GM23248 (cell line): Measurements from ENCODE around the gene TPRN. TPM values are rescaled to one million over a fixed set of nuclear protein-coding genes. Genes with fewer than 3 reads are reported as not detected.

Source experiments
- DNase-seq: peaks from one replicate; pipeline ENCODE4 v3.0.0-alpha.2; 2015
- H2AFZ ChIP-seq: fragments of 200-600 bp; sonication (generic); 2 replicates; pipeline ENCODE4 v1.6.1; 2016; ENCODE audit warnings: antibody characterized with exemption
- H3F3A ChIP-seq: fragments of 200-600 bp; sonication (generic); 2 replicates; pipeline ENCODE4 v1.6.1; 2016; ENCODE audit warnings: mild to moderate bottlenecking, antibody characterized with exemption, mixed run types; ENCODE audit not compliant: insufficient read depth
- H3K27ac ChIP-seq: fragments of 200-600 bp; sonication (generic); 2 replicates; pipeline ENCODE4 v1.5.1; 2016; ENCODE audit warnings: mild to moderate bottlenecking
- H3K27me3 ChIP-seq: fragments of 200-600 bp; sonication (generic); replicated peaks from 2 replicates; pipeline ENCODE4 v1.6.1; 2016; ENCODE audit warnings: mild to moderate bottlenecking; ENCODE audit not compliant: insufficient read depth
- H3K36me3 ChIP-seq: fragments of 200-600 bp; sonication (generic); 2 replicates; pipeline ENCODE4 v1.6.1; 2016; ENCODE audit warnings: low read depth, mild to moderate bottlenecking
- H3K4me1 ChIP-seq: fragments of 200-600 bp; sonication (generic); 2 replicates; pipeline ENCODE4 v1.6.1; 2016; ENCODE audit warnings: mild to moderate bottlenecking; ENCODE audit not compliant: insufficient read depth
- H3K4me2 ChIP-seq: fragments of 200-600 bp; sonication (generic); one replicate; pipeline ENCODE4 v1.6.1; 2016; ENCODE audit warnings: mild to moderate bottlenecking; ENCODE audit not compliant: unreplicated experiment
- H3K4me3 ChIP-seq: fragments of 200-600 bp; sonication (generic); 2 replicates; pipeline ENCODE4 v1.5.1; 2016; ENCODE audit warnings: mild to moderate bottlenecking
- H3K79me2 ChIP-seq: fragments of 200-600 bp; sonication (generic); 2 replicates; pipeline ENCODE4 v1.6.1; 2016; ENCODE audit warnings: mild to moderate bottlenecking; ENCODE audit not compliant: insufficient read depth
- H3K9ac ChIP-seq: fragments of 200-600 bp; sonication (generic); 2 replicates; pipeline ENCODE4 v1.6.1; 2016; ENCODE audit warnings: mild to moderate bottlenecking
- H3K9me2 ChIP-seq: fragments of 200-600 bp; sonication (generic); 2 replicates; pipeline ENCODE4 v1.6.1; 2016; ENCODE audit warnings: mixed run types, mild to moderate bottlenecking, moderate library complexity; ENCODE audit not compliant: insufficient read depth
- H3K9me3 ChIP-seq: fragments of 200-600 bp; sonication (generic); one replicate; pipeline ENCODE4 v1.6.1; 2017; ENCODE audit warnings: low read depth
- H4K20me1 ChIP-seq: fragments of 200-600 bp; sonication (generic); 2 replicates; pipeline ENCODE4 v1.6.0; 2016; ENCODE audit not compliant: insufficient read depth
- EZH2 ChIP-seq: fragments of 200-600 bp; sonication (generic); IDR thresholded peaks from 2 replicates; pipeline ENCODE4 v1.6.1; 2018; ENCODE audit warnings: antibody characterized with exemption, mild to moderate bottlenecking; ENCODE audit not compliant: insufficient read depth, poor library complexity, severe bottlenecking
- EZH2phosphoT487 ChIP-seq: fragments of 200-600 bp; sonication (generic); IDR thresholded peaks from 2 replicates; pipeline ENCODE4 v1.6.1; 2018; ENCODE audit warnings: antibody characterized with exemption, moderate library complexity, mild to moderate bottlenecking, low read depth; ENCODE audit not compliant: insufficient read depth
- WGBS, 2 experiments: methylation state at CpG; one replicate each; pipeline ENCODE4 v1.1.6; 2015 to 2017; ENCODE audit warnings: low lambda C conversion rate in 2 of 2, low coverage in 1 of 2; ENCODE audit errors: missing lambda C conversion rate in 2 of 2; 5-methylcytosine and 5-hydroxymethylcytosine counted together
- in situ Hi-C: fragments of 300-500 bp; cut with MboI; formaldehyde crosslinking; loops from 2 replicates; pipeline ENCODE4 v1.15.0; 2020
- polyA plus RNA-seq: library from polyadenylated mRNA; unstranded; fragments of >200 nt; fragmentation: Nextera tagmentation; extraction: Ambion mirVana; gene quantifications from 2 replicates; pipeline ENCODE4 v1.2.1, GENCODE V29; 2016
- total RNA-seq: library from RNA; depleted of rRNA; stranded (reverse); fragments of >200 nt; shearing (Covaris generic); gene quantifications from 2 replicates; pipeline ENCODE4 v1.2.3, GENCODE V29; 2014

Gene TPRN
- total and polyA plus RNA-seq, 2 experiments from 2014 or later, result 1.7 to 7.8 TPM

GRCh38 chr9:137172901-137173795 lies 27.4 kb downstream of the TPRN start:
- Histone ChIP-seq H3K27ac (no peak overlapping the region), H3K9ac (no peak overlapping the region), H2AFZ (no peak overlapping the region), H3K27me3 (peaks cover 4% of the 10 kb centered on the region), H3K4me1 (no peaks in the 10 kb centered on the region), H3F3A (peaks cover 4% of the 10 kb centered on the region; the same call in 1 of the 2 replicates), H3K4me2 (no peak overlapping the region), H4K20me1 (no peaks in the 10 kb centered on the region), H3K79me2 (no peaks in the 10 kb centered on the region), H3K4me3 (no peak overlapping the region), H3K9me2 (no peaks in the 10 kb centered on the region), H3K9me3 (no peaks in the 10 kb centered on the region), H3K36me3 (no peaks in the 10 kb centered on the region)
- WGBS, 2 experiments, result 52 to 55% methylated on average over 20 to 21 of the region's 21 CpGs
- no peak for DNase-seq
- TF ChIP-seq EZH2phosphoT487 (no peak), EZH2 (no peak)
- in situ Hi-C loops, result no loop called here

DNA sequence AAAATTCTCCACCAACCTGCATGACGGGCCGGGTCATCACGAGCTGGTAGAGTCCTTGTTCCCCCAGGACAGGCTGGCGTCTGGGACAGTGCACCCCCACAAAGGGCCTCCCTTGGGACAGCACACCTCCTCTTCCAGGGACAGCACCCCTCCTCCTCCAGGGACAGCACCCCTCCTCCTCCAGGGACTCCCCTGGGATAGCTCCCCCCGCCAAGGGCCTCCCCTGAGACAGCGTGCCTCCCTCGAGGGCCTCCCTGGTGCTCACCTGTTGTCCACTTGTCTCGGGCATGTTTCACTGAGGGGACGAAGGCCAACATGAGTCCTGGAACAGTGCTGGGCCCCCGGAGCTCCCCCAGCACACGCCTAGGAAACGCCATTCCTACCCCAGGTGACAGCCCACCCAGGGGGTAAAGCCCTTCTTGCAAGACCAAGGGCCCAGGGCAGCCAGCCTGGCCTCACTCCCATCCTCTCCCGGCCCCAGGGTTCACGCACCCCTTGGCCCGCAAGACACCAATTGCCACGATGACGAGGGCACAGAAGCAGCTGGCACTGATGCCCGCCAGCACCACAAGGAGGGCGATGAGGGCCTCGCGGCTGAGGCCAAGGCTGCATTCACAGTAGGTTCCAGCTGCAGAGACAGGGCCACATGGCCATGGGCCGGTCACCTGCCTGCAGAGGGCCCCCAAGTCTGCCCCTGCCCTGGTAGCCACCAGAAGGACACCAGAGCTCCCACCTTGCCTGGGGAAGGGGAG lies 29.2 kb downstream of the TPRN start:
- Histone ChIP-seq H3K4me2 (no peak overlapping the region), H3K9me2 (no peaks in the 10 kb centered on the region), H3K9me3 (no peaks in the 10 kb centered on the region), H2AFZ (no peak overlapping the region), H3F3A (no peaks in the 10 kb centered on the region), H3K36me3 (no peaks in the 10 kb centered on the region), H3K9ac (no peak overlapping the region), H3K27me3 (peaks cover 19% of the 10 kb centered on the region), H3K4me1 (no peaks in the 10 kb centered on the region), H4K20me1 (no peaks in the 10 kb centered on the region), H3K27ac (no peak overlapping the region), H3K4me3 (no peak overlapping the region), H3K79me2 (no peaks in the 10 kb centered on the region)
- TF ChIP-seq EZH2phosphoT487, result no peak
- TF ChIP-seq EZH2, result no peak
- WGBS, 2 experiments, result 66 to 69% methylated on average over 22 of the region's 22 CpGs
- in situ Hi-C loops, result no loop called here
- no peak for DNase-seq

GRCh38 chr9:137170486-137171148 lies 29.9 kb downstream of the TPRN start:
- no peaks in the 10 kb centered on the region for H3K9me2 ChIP-seq
- H3K4me1 ChIP-seq, result no peaks in the 10 kb centered on the region
- H3K4me2 ChIP-seq, result no peak overlapping the region
- in situ Hi-C loops, result no loop called here
- H3K27ac ChIP-seq, result no peak overlapping the region
- H3K79me2 ChIP-seq, result no peaks in the 10 kb centered on the region
- no peak overlapping the region for H2AFZ ChIP-seq
- WGBS, 2 experiments, result 32 to 34% methylated on average over 11 to 14 of the region's 14 CpGs
- H3K27me3 ChIP-seq, result peaks cover 25% of the 10 kb centered on the region
- no peaks in the 10 kb centered on the region for H3K36me3 ChIP-seq
- DNase-seq, result no peak
- H4K20me1 ChIP-seq, result no peaks in the 10 kb centered on the region
- TF ChIP-seq EZH2 (no peak), EZH2phosphoT487 (no peak)
- no peaks in the 10 kb centered on the region for H3K9me3 ChIP-seq
- no peaks in the 10 kb centered on the region for H3F3A ChIP-seq
- no peak overlapping the region for H3K9ac ChIP-seq
- no peak overlapping the region for H3K4me3 ChIP-seq

- Histone ChIP-seq H3K36me3 (no peaks in the 10 kb centered on the region), H3K27me3 (peaks cover 32% of the 10 kb centered on the region), H3F3A (no peaks in the 10 kb centered on the region), H3K27ac (no peak within 1 kb of the TSS), H3K4me1 (no peaks in the 10 kb centered on the region), H3K9me3 (no peaks in the 10 kb centered on the region), H4K20me1 (no peaks in the 10 kb centered on the region), H3K9ac (no peak within 1 kb of the TSS), H2AFZ (no peak within 1 kb of the TSS), H3K79me2 (no peaks in the 10 kb centered on the region), H3K9me2 (no peaks in the 10 kb centered on the region), H3K4me2 (peak within 1 kb of the TSS; percentile 44), H3K4me3 (peak within 1 kb of the TSS; percentile 36; the same call in 1 of the 2 replicates)
- TF ChIP-seq EZH2, result no peak
- TF ChIP-seq EZH2phosphoT487, result no peak
- WGBS, 2 experiments, result 3 to 9% methylated on average over 21 to 37 of the region's 41 CpGs
- DNase-seq, result no peak
- in situ Hi-C loops, result no loop called here
Measured at GRCh38 chr9:137169896-137170358, 30.6 kb downstream of the TPRN start, which contains the start of gene LRRC26. Gene LRRC26, minus strand, starts transcription at chr9:137170051. Its CDS starts 108 bp downstream, at chr9:137169943.
